ENCODE data around the gene CSMD2.

CSMD2 gene

DNA sequence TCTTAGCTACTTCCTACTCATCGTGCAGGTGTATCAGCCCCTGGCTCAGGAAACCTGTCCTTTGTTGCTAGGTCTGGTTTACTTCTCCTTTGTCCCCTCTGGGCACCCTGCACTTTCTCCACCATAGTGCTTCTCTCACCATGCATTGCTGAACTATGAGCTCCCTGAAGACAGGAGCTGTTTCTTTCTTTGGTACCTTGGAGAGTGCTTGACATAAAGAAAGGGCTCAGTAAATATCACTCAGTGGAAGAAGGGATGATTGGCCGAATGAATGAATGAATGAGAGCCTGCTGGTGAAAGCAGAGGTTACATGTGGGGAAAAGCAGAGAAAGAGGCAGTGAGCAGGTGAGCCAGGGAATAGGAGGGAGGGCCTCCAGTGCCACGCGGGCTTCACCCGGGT is 310.9 kb downstream of the CSMD2 start:
- no peaks in the 10 kb centered on the region for H3K36me3 ChIP-seq (ENCODE audit: insufficient read depth, low read length)
- peaks cover 10% of the 10 kb centered on the region for H3K27me3 ChIP-seq (ENCODE audit: insufficient read depth, low read length, poor library complexity)
- ATAC-seq (ENCODE audit: insufficient read depth, low read depth) (no peak), DNase-seq (no peak)
- H4K20me1 ChIP-seq (ENCODE audit: insufficient read depth, low read length) = no peaks in the 10 kb centered on the region
- TF ChIP-seq CTCF (IDR thresholded peaks at IDR 0.05; ENCODE audit: borderline replicate concordance, extremely low read depth, low read length, poor library complexity, severe bottlenecking) (no peak), EZH2 (IDR thresholded peaks at IDR 0.05; ENCODE audit: borderline replicate concordance, low read depth, low read length, severe bottlenecking) (no peak)
- H3K27ac ChIP-seq (ENCODE audit: low read length) = no peak overlapping the region
- no peak overlapping the region for H3K4me2 ChIP-seq (ENCODE audit: insufficient read depth, low read length)
- no peak overlapping the region for H2AFZ ChIP-seq (ENCODE audit: low read depth, low read length)
- H3K4me1 ChIP-seq (ENCODE audit: insufficient read depth, low read length) = no peaks in the 10 kb centered on the region
- no peaks in the 10 kb centered on the region for H3K79me2 ChIP-seq (ENCODE audit: insufficient read depth, low read length)
- H3K9me3 ChIP-seq (ENCODE audit: insufficient read depth, low read length, severe bottlenecking) = no peaks in the 10 kb centered on the region
- no peak overlapping the region for H3K4me3 ChIP-seq (ENCODE audit: low read depth in 1 of 2, low read length in 2 of 2)
- H3K9ac ChIP-seq (ENCODE audit: low read depth, low read length) = no peak overlapping the region

- no peaks in the 10 kb centered on the region for H3K4me1 ChIP-seq (ENCODE audit: insufficient read depth, low read length)
- H4K20me1 ChIP-seq (ENCODE audit: insufficient read depth, low read length) = no peaks in the 10 kb centered on the region
- H3K4me2 ChIP-seq (ENCODE audit: insufficient read depth, low read length) = no peak overlapping the region
- H3K4me3 ChIP-seq (ENCODE audit: low read depth in 1 of 2, low read length in 2 of 2) = no peak overlapping the region
- peaks cover 4% of the 10 kb centered on the region for H3K27me3 ChIP-seq (ENCODE audit: insufficient read depth, low read length, poor library complexity)
- DNase-seq (no peak), ATAC-seq (ENCODE audit: insufficient read depth, low read depth) (no peak)
- TF ChIP-seq CTCF (IDR thresholded peaks at IDR 0.05; ENCODE audit: borderline replicate concordance, extremely low read depth, low read length, poor library complexity, severe bottlenecking) (no peak), EZH2 (IDR thresholded peaks at IDR 0.05; ENCODE audit: borderline replicate concordance, low read depth, low read length, severe bottlenecking) (no peak)
- H2AFZ ChIP-seq (ENCODE audit: low read depth, low read length) = no peak overlapping the region
- no peaks in the 10 kb centered on the region for H3K9me3 ChIP-seq (ENCODE audit: insufficient read depth, low read length, severe bottlenecking)
- H3K27ac ChIP-seq (ENCODE audit: low read length) = no peak overlapping the region
- no peaks in the 10 kb centered on the region for H3K79me2 ChIP-seq (ENCODE audit: insufficient read depth, low read length)
- no peaks in the 10 kb centered on the region for H3K36me3 ChIP-seq (ENCODE audit: insufficient read depth, low read length)
- no peak overlapping the region for H3K9ac ChIP-seq (ENCODE audit: low read depth, low read length)
Observed at GRCh38 chr1:33853431-33853830, 311.6 kb downstream of the CSMD2 start.

- H3K36me3 ChIP-seq (ENCODE audit: insufficient read depth, low read length) = no peaks in the 10 kb centered on the region
- H3K9me3 ChIP-seq (ENCODE audit: insufficient read depth, low read length, severe bottlenecking) = no peaks in the 10 kb centered on the region
- no peak overlapping the region for H3K27ac ChIP-seq (ENCODE audit: low read length)
- no peaks in the 10 kb centered on the region for H3K79me2 ChIP-seq (ENCODE audit: insufficient read depth, low read length)
- no peak overlapping the region for H3K9ac ChIP-seq (ENCODE audit: low read depth, low read length)
- no peak overlapping the region for H3K4me3 ChIP-seq (ENCODE audit: low read depth in 1 of 2, low read length in 2 of 2)
- no peak for TF ChIP-seq EZH2 (IDR thresholded peaks at IDR 0.05; ENCODE audit: borderline replicate concordance, low read depth, low read length, severe bottlenecking)
- no peak overlapping the region for H2AFZ ChIP-seq (ENCODE audit: low read depth, low read length)
- H3K4me1 ChIP-seq (ENCODE audit: insufficient read depth, low read length) = no peaks in the 10 kb centered on the region
- H3K27me3 ChIP-seq (ENCODE audit: insufficient read depth, low read length, poor library complexity) = peaks cover 4% of the 10 kb centered on the region
- DNase-seq (no peak), ATAC-seq (ENCODE audit: insufficient read depth, low read depth) (no peak)
- no peaks in the 10 kb centered on the region for H4K20me1 ChIP-seq (ENCODE audit: insufficient read depth, low read length)
- H3K4me2 ChIP-seq (ENCODE audit: insufficient read depth, low read length) = no peak overlapping the region
Observed at GRCh38 chr1:33852711-33853110, 312.3 kb downstream of the CSMD2 start.

DNA sequence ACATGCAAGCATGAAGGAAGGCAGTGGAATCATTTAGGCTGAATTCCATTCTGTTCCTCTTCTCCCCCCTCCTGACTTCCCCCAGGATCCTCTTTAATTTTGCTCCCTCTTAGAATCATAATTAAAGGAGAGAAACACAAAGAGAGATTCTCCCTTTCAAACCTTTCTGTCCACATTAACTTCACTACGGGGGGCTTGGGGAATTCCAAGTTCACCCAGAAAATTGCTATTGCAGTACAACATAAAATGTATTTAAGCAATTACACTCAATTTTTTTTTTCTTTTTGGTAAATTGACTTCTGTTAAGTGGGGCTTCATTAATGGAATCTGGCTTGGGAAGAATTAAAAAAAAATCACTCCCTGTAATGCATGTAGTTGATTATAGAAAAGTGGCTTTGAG is 314.5 kb downstream of the CSMD2 start:
- Histone ChIP-seq H3K79me2 (ENCODE audit: insufficient read depth, low read length) (no peaks in the 10 kb centered on the region), H3K9ac (ENCODE audit: low read depth, low read length) (no peak overlapping the region), H3K36me3 (ENCODE audit: insufficient read depth, low read length) (no peaks in the 10 kb centered on the region), H3K4me2 (ENCODE audit: insufficient read depth, low read length) (no peak overlapping the region), H3K27ac (ENCODE audit: low read length) (no peak overlapping the region), H3K4me3 (ENCODE audit: low read depth in 1 of 2, low read length in 2 of 2) (no peak overlapping the region), H3K9me3 (ENCODE audit: insufficient read depth, low read length, severe bottlenecking) (no peaks in the 10 kb centered on the region), H2AFZ (ENCODE audit: low read depth, low read length) (no peak overlapping the region), H4K20me1 (ENCODE audit: insufficient read depth, low read length) (no peaks in the 10 kb centered on the region), H3K4me1 (ENCODE audit: insufficient read depth, low read length) (no peaks in the 10 kb centered on the region), H3K27me3 (ENCODE audit: insufficient read depth, low read length, poor library complexity) (peaks cover 4% of the 10 kb centered on the region)
- ATAC-seq (ENCODE audit: insufficient read depth, low read depth) (no peak), DNase-seq (no peak)
- TF ChIP-seq EZH2 (IDR thresholded peaks at IDR 0.05; ENCODE audit: borderline replicate concordance, low read depth, low read length, severe bottlenecking) (no peak), CTCF (IDR thresholded peaks at IDR 0.05; ENCODE audit: borderline replicate concordance, extremely low read depth, low read length, poor library complexity, severe bottlenecking) (no peak)
